GM12878 (cell line): ENCODE measurements around the gene LY6G5B. TPM values are rescaled to one million over a fixed set of nuclear protein-coding genes. Genes with fewer than 3 reads are reported as not detected.
A peak's percentile ranks its signal among the peaks of the same experiment; 100 is the strongest.

Experiments used
- ATAC-seq: fragments of 200-7000 bp; cut with Tn5 transposase; 3 replicates; pipeline ENCODE4 v1.9.1; 2020; ENCODE audit warnings: mild to moderate bottlenecking, moderate library complexity
- BruUV-seq: library from RNA; stranded (reverse); fragments of 400-500 nt; replicated peaks from 2 replicates; lab custom pipeline; 2021; lab: Mats Ljungman, UMichigan
- CTCF ChIA-PET: fragments of 300-600 bp; sonication (Branson Sonifier 250); formaldehyde crosslinking; extraction: SDS; loops from one replicate; lab custom pipeline; 2021; ENCODE audit warnings: inconsistent platforms; lab: Yijun Ruan, JAX
- POLR2A ChIA-PET: fragments of 350-600 bp; formaldehyde crosslinking; extraction: SDS; loops from one replicate; lab custom pipeline; 2021; ENCODE audit warnings: inconsistent platforms; lab: Charles Lee
- RAD21 ChIA-PET: fragments of 300-600 bp; sonication (Branson Sonifier 250); formaldehyde crosslinking; loops from one replicate; lab custom pipeline; 2023; ENCODE audit warnings: antibody characterized with exemption; ENCODE audit not compliant: unreplicated experiment; lab: Charles Lee
- SMC1A ChIA-PET: fragments of 300-600 bp; sonication (Branson Sonifier 250); formaldehyde crosslinking; loops from one replicate; lab custom pipeline; 2023; ENCODE audit not compliant: unreplicated experiment, uncharacterized antibody; lab: Charles Lee
- DNase-seq: peaks from one replicate; pipeline ENCODE4 v3.0.0-alpha.2; 2011; ENCODE audit warnings: low read depth, low spot score
- FAIRE-seq: peaks from 3 replicates; lab custom pipeline; 2011; peaks lifted over from hg19 to GRCh38; lab: Jason Lieb, UNC
- H2AFZ ChIP-seq: 2 replicates; pipeline ENCODE4 v1.6.0; 2011; ENCODE audit warnings: low read depth, low read length, control low read depth; ENCODE audit not compliant: control insufficient read depth
- H3K27ac ChIP-seq: 2 replicates; pipeline ENCODE4 v1.5.1; 2011; ENCODE audit warnings: control low read depth; ENCODE audit not compliant: control insufficient read depth, insufficient read depth
- H3K27me3 ChIP-seq, 2 experiments: replicated peaks in 1 of 2; 2 replicates each; pipeline versions ENCODE4 v1.6.0 to v1.6.1; 2011; ENCODE audit warnings: low read length in 1 of 2; ENCODE audit not compliant: control insufficient read depth in 2 of 2, insufficient read depth in 2 of 2
- H3K36me3 ChIP-seq, 2 experiments: 2 replicates each; pipeline ENCODE4 v1.5.1; 2011; ENCODE audit warnings: low read length in 1 of 2; ENCODE audit not compliant: control insufficient read depth in 2 of 2, insufficient read depth in 2 of 2
- H3K4me1 ChIP-seq: 2 replicates; pipeline ENCODE4 v1.6.1; 2011; ENCODE audit warnings: mild to moderate bottlenecking, low read length, moderate library complexity, mixed read lengths; ENCODE audit not compliant: control insufficient read depth, insufficient read depth
- H3K4me2 ChIP-seq: 2 replicates; pipeline ENCODE4 v1.6.0; 2011; ENCODE audit warnings: control low read depth; ENCODE audit not compliant: control insufficient read depth, insufficient read depth
- H3K4me3 ChIP-seq: fragments of 200-600 bp; sonication (generic); 2 replicates; pipeline ENCODE4 v1.5.1; 2016
- H3K79me2 ChIP-seq: 2 replicates; pipeline ENCODE4 v1.6.0; 2011; ENCODE audit warnings: low read length; ENCODE audit not compliant: control insufficient read depth, insufficient read depth
- H3K9ac ChIP-seq: 2 replicates; pipeline ENCODE4 v1.8.0; 2011; ENCODE audit warnings: low read length, control low read depth, mixed read lengths; ENCODE audit not compliant: control insufficient read depth, insufficient read depth
- H3K9me3 ChIP-seq: replicated peaks from 3 replicates; pipeline ENCODE4 v1.5.1; 2011; ENCODE audit warnings: mild to moderate bottlenecking, low read length; ENCODE audit not compliant: control insufficient read depth, insufficient read depth
- H4K20me1 ChIP-seq: 2 replicates; pipeline ENCODE4 v1.6.0; 2011; ENCODE audit not compliant: control insufficient read depth, insufficient read depth
- CHD2 ChIP-seq: IDR thresholded peaks from 2 replicates; pipeline ENCODE4 v1.6.1; 2011; ENCODE audit warnings: low read depth, low read length, improper control_type of control experiment, borderline replicate concordance
- NR2F1 ChIP-seq: fragments of 450-650 bp; conservative IDR thresholded peaks from 2 replicates; pipeline ENCODE4 v1.6.1; 2017; ENCODE audit warnings: mild to moderate bottlenecking
- WGBS: methylation state at CpG from one replicate; pipeline ENCODE4 v1.1.6; 2016; ENCODE audit warnings: low lambda C conversion rate; ENCODE audit not compliant: insufficient replicate concordance, insufficient coverage; ENCODE audit errors: missing lambda C conversion rate; 5-methylcytosine and 5-hydroxymethylcytosine counted together
- in situ Hi-C: fragments of 300-500 bp; cut with MboI; formaldehyde crosslinking; loops from 9 replicates; pipeline ENCODE4 v1.14.3; 2018; ENCODE audit warnings: mixed read lengths
- intact Hi-C: fragments of 100-400 bp; cut with micrococcal nuclease; formaldehyde crosslinking; loops from one replicate; pipeline ENCODE4 v1.14.2; 2022; ENCODE audit not compliant: unreplicated experiment
- polyA plus RNA-seq, 11 experiments: library from polyadenylated mRNA; depleted of rRNA in 4 of 11; unstranded in 6 of 11; stranded (reverse) in 5 of 11; fragments of >200 nt; fragmentation: Nextera tagmentation in 4 of 11; fragmentation: Illumina TruSeq in 1 of 11; extraction: Ambion mirVana in 4 of 11; extraction: Trizol in 1 of 11; gene quantifications; 1 replicate in 1 of 11; 2 replicates in 10 of 11; pipeline versions ENCODE4 v1.2.1 to v1.2.3, GENCODE V29; 2011 to 2016; ENCODE audit warnings: inconsistent platforms in 2 of 11, missing spikeins in 2 of 11, low read depth in 1 of 11
- total RNA-seq, 4 experiments: library from RNA; depleted of rRNA in 3 of 4; stranded (reverse); fragments of >200 nt in 3 of 4; fragmentation: Illumina TruSeq in 1 of 4; extraction: Trizol in 1 of 4; gene quantifications; 2 replicates each; pipeline versions ENCODE4 v1.2.1 to v1.2.3, GENCODE V29; 2013 to 2021

The LY6G5B gene
- total and polyA plus RNA-seq, 10 of the 15 experiments (the other 5 are each of a cell fraction or from before 2014, with no cell fraction given), result 3.2 to 16.5 (median 7.5) TPM

GRCh38 chr6:31663961-31664789, 5.6 kb upstream of the LY6G5B start:
- H4K20me1 ChIP-seq, result no peaks in the 10 kb centered on the region
- ChIA-PET CTCF (interaction anchor here (0.6 to 2.3 kb wide), 8 partner anchors 10 to 74 kb away, joined by 3 to 15 read pairs (median 4); partner anchors contain the start of genes BAG6 and LY6G5C), RAD21 (interaction anchor here (0.6 to 1.6 kb wide), 9 partner anchors 10 to 653 kb away, joined by 3 to 8 read pairs (median 4); partner anchors contain the start of genes AIF1, BAG6, NCR3 and TNF), SMC1A (interaction anchor here (0.7 to 2.6 kb wide), 7 partner anchors 11 to 113 kb away, joined by 3 to 31 read pairs (median 3); partner anchors contain the start of genes APOM, BAG6 and CLIC1), POLR2A (interaction anchor here (0.6 to 5.9 kb wide), 19 partner anchors 11 to 295 kb away, joined by 3 to 107 read pairs (median 4); partner anchors contain the start of genes ABHD16A, APOM, BAG6 and DDX39B)
- in situ Hi-C loops, result no loop called here
- peaks cover 39% of the 10 kb centered on the region for H3K4me1 ChIP-seq
- DNase-seq (no peak), FAIRE-seq (no peak), ATAC-seq (no peak)
- TF ChIP-seq CHD2 (no peak), NR2F1 (peak; percentile 46; the same call in 1 of the 2 replicates)
- peak overlapping the region; percentile 6; the same call in 1 of the 2 replicates for H2AFZ ChIP-seq
- H3K9me3 ChIP-seq, result no peaks in the 10 kb centered on the region; the same call in 2 of the 3 replicates
- BruUV-seq, result TSS peak; percentile 72
- H3K79me2 ChIP-seq, result peaks cover 65% of the 10 kb centered on the region
- peak overlapping the region; percentile 93 for H3K4me3 ChIP-seq
- H3K36me3 ChIP-seq, result peaks cover 6 to 26% of the 10 kb centered on the region in 2 experiments
- H3K27me3 ChIP-seq, result no peaks in the 10 kb centered on the region
- H3K4me2 ChIP-seq, result peak overlapping the region; percentile 78
- intact Hi-C loops, result no loop called here
- peak overlapping the region; percentile 89 for H3K9ac ChIP-seq
- 29% methylated on average over 17 of the region's 17 CpGs for WGBS
- H3K27ac ChIP-seq, result peak overlapping the region; percentile 94
